Chondrocyte (in vitro differentiated cells): ENCODE measurements around the gene LOX. TPM values are rescaled to one million over a fixed set of nuclear protein-coding genes. Genes with fewer than 3 reads are reported as not detected.

ENCODE experiments used
- DNase-seq: peaks from one replicate; pipeline ENCODE4 v3.0.0; 2021; ENCODE audit warnings: mixed read lengths, low spot score
- H3K27ac Mint-ChIP-seq: one replicate; pipeline ENCODE4 v1.8.0; 2021; ENCODE audit warnings: mild to moderate bottlenecking, moderate library complexity, mixed read lengths; ENCODE audit not compliant: unreplicated experiment
- H3K27me3 Mint-ChIP-seq: 2 replicates; pipeline ENCODE4 v1.8.0; 2021; ENCODE audit warnings: low read depth, mixed read lengths
- H3K36me3 Mint-ChIP-seq: 2 replicates; pipeline ENCODE4 v1.8.0; 2021; ENCODE audit warnings: low read depth, mixed read lengths
- H3K4me1 Mint-ChIP-seq: 2 replicates; pipeline ENCODE4 v1.8.0; 2021; ENCODE audit warnings: low read depth, mild to moderate bottlenecking, mixed read lengths
- H3K4me3 Mint-ChIP-seq: one replicate; pipeline ENCODE4 v1.8.0; 2021; ENCODE audit warnings: mild to moderate bottlenecking, moderate library complexity, mixed read lengths; ENCODE audit not compliant: unreplicated experiment
- H3K9me3 Mint-ChIP-seq: 2 replicates; pipeline ENCODE4 v1.8.0; 2021; ENCODE audit warnings: low read depth, mixed read lengths
- total RNA-seq: library from RNA; stranded (reverse); gene quantifications from 3 replicates; pipeline ENCODE4 v1.2.1, GENCODE V29; 2021
- TF ChIP-seq, protein P1 (sequence below): fragments of 200-600 bp; sonication (generic); IDR thresholded peaks from 2 replicates; pipeline ENCODE4 v1.5.0; 2021; ENCODE audit warnings: antibody characterized with exemption, mild to moderate bottlenecking, moderate library complexity

LOX gene
- total RNA-seq, 1 donor from 2014 or later = 615 TPM

DNA sequence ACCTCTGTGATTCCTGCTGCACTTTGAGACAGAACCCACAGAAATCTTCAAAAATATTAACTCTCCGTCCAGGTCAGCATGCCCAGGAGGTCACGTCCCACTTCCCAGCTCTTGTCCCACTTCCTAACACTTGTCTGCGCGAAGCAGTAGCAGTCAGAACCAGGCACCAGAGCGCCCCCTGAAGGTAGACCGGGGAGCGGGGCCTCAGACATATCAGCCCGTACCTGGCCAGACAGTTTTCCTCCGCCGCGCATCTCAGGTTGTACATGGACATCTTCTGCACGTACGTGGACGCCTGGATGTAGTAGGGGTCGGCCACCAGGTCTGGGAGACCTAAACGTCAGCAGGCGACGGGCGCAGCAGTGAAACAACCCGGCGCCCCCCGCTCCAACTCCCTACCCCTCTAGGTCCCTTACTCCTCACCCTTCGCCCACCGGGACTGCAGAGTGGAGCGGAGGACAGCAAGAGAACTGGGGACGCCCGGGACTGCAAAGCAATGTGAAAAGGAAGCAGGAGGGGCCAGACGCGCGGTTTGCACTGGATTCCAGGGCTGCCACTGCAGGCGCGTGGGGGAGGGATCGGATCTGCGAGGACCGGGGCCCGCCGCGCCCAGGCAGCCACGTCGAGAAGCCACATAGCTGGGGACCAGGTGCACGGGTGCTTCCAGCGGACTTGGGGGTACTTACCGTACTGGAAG lies 1.2 kb downstream of the LOX start:
- peak; percentile 95 for DNase-seq
- H3K36me3 Mint-ChIP-seq = peaks cover 23% of the 10 kb centered on the region
- TF ChIP-seq, protein P1, sequence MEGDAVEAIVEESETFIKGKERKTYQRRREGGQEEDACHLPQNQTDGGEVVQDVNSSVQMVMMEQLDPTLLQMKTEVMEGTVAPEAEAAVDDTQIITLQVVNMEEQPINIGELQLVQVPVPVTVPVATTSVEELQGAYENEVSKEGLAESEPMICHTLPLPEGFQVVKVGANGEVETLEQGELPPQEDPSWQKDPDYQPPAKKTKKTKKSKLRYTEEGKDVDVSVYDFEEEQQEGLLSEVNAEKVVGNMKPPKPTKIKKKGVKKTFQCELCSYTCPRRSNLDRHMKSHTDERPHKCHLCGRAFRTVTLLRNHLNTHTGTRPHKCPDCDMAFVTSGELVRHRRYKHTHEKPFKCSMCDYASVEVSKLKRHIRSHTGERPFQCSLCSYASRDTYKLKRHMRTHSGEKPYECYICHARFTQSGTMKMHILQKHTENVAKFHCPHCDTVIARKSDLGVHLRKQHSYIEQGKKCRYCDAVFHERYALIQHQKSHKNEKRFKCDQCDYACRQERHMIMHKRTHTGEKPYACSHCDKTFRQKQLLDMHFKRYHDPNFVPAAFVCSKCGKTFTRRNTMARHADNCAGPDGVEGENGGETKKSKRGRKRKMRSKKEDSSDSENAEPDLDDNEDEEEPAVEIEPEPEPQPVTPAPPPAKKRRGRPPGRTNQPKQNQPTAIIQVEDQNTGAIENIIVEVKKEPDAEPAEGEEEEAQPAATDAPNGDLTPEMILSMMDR = peak; percentile 93
- H3K4me3 Mint-ChIP-seq = peak overlapping the region; percentile 95
- no peaks in the 10 kb centered on the region for H3K9me3 Mint-ChIP-seq
- peak overlapping the region; percentile 95 for H3K27ac Mint-ChIP-seq
- H3K4me1 Mint-ChIP-seq = peaks cover 56% of the 10 kb centered on the region
- H3K27me3 Mint-ChIP-seq = no peaks in the 10 kb centered on the region

DNA sequence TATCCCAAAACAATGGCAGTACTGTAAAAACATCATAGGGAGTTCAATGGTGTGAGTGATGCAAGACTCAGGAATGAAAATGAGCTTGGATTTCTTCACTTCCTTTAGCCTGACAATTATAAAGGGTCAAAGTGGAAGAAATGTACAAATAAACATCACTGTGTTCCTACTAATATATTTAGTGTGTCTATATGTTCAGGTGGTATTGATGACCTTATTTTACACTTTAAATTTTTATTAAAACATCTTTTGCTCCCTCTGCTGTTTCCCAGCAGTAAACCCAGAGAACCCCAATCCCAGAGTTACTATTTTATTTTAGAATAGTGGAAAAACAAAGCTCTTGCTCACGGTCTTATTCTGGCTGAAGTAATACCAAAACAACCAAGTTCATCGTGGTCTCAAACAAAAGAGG lies 2.0 kb downstream of the LOX start:
- no peaks in the 10 kb centered on the region for H3K9me3 Mint-ChIP-seq
- DNase-seq = no peak
- TF ChIP-seq, protein P1 = no peak
- peaks cover 25% of the 10 kb centered on the region for H3K36me3 Mint-ChIP-seq
- H3K4me1 Mint-ChIP-seq = peaks cover 57% of the 10 kb centered on the region
- H3K27me3 Mint-ChIP-seq = no peaks in the 10 kb centered on the region
- peak overlapping the region; percentile 95 for H3K27ac Mint-ChIP-seq
- peak overlapping the region; percentile 95 for H3K4me3 Mint-ChIP-seq

GRCh38 chr5:122073864-122074263 lies 4.2 kb downstream of the LOX start:
- H3K36me3 Mint-ChIP-seq = peaks cover 39% of the 10 kb centered on the region

GRCh38 chr5:122073018-122073417 lies 5.0 kb downstream of the LOX start:
- no peak for DNase-seq
- peak overlapping the region; percentile 66 for H3K27ac Mint-ChIP-seq
- H3K9me3 Mint-ChIP-seq = no peaks in the 10 kb centered on the region
- TF ChIP-seq, protein P1 = no peak
- H3K4me1 Mint-ChIP-seq = peaks cover 62% of the 10 kb centered on the region
- H3K27me3 Mint-ChIP-seq = no peaks in the 10 kb centered on the region
- H3K4me3 Mint-ChIP-seq = peak overlapping the region; percentile 44
- peaks cover 45% of the 10 kb centered on the region for H3K36me3 Mint-ChIP-seq

More at GRCh38 chr5:122073864-122074263, 4.2 kb downstream of the LOX start:
- Mint-ChIP-seq H3K27ac (peak overlapping the region; percentile 43), H3K4me1 (peaks cover 61% of the 10 kb centered on the region), H3K4me3 (peak overlapping the region; percentile 44), H3K9me3 (no peaks in the 10 kb centered on the region), H3K27me3 (no peaks in the 10 kb centered on the region)
- TF ChIP-seq, protein P1 = no peak
- DNase-seq = no peak

GRCh38 chr5:122067390-122067789 lies 10.7 kb downstream of the LOX start:
- peak overlapping the region; percentile 52 for H3K27ac Mint-ChIP-seq
- no peak for DNase-seq
- peaks cover 40% of the 10 kb centered on the region for H3K36me3 Mint-ChIP-seq
- H3K4me1 Mint-ChIP-seq = peaks cover 69% of the 10 kb centered on the region
- TF ChIP-seq, protein P1 = no peak
- H3K9me3 Mint-ChIP-seq = no peaks in the 10 kb centered on the region
- H3K27me3 Mint-ChIP-seq = no peaks in the 10 kb centered on the region
- H3K4me3 Mint-ChIP-seq = no peak overlapping the region
